Activated CD8-positive, alpha-beta T cell treated with anti-CD3 and anti-CD28 coated beads, Interleukin-2, amount 10 ng/mL, durations not matched to agents 7 days and 5 days (primary cell): ENCODE data around the gene KRTAP5-4. TPM values are rescaled to one million over a fixed set of nuclear protein-coding genes. Genes with fewer than 3 reads are reported as not detected.
"Not testable (repeated sequence)": the region's sequence is repeated elsewhere in the genome, so short reads cannot be mapped to it uniquely, and the experiment has no call there.

ENCODE experiments used
- ATAC-seq: fragments of 150-1000 bp; cut with Tn5 transposase; one replicate; pipeline ENCODE4 v1.10.0; 2021; ENCODE audit warnings: moderate library complexity
- CTCF ChIA-PET: fragments of 350-600 bp; sonication (Branson Sonifier 250); formaldehyde crosslinking; loops from one replicate; lab custom pipeline; 2021; ENCODE audit warnings: antibody characterized with exemption; lab: Charles Lee
- POLR2A ChIA-PET: fragments of 350-600 bp; sonication (Branson Sonifier 250); formaldehyde crosslinking; loops from one replicate; lab custom pipeline; 2021; ENCODE audit warnings: antibody characterized with exemption; lab: Charles Lee
- DNase-seq: peaks from one replicate; pipeline ENCODE4 v3.0.0-alpha.2; 2020
- H3K27ac Mint-ChIP-seq: one replicate; pipeline ENCODE4 v1.8.0; 2021; ENCODE audit warnings: mild to moderate bottlenecking, mixed read lengths
- H3K27me3 Mint-ChIP-seq: one replicate; pipeline ENCODE4 v1.8.0; 2021; ENCODE audit warnings: low read depth, mixed read lengths
- H3K36me3 Mint-ChIP-seq: one replicate; pipeline ENCODE4 v1.8.0; 2021; ENCODE audit warnings: low read depth, mixed read lengths
- H3K4me1 Mint-ChIP-seq: one replicate; pipeline ENCODE4 v1.8.0; 2021; ENCODE audit warnings: low read depth, mixed read lengths
- H3K4me3 Mint-ChIP-seq: one replicate; pipeline ENCODE4 v1.8.0; 2021; ENCODE audit warnings: mild to moderate bottlenecking, mixed read lengths
- H3K9me3 Mint-ChIP-seq: one replicate; pipeline ENCODE4 v1.8.0; 2022; ENCODE audit warnings: mixed read lengths; ENCODE audit not compliant: insufficient read depth
- total RNA-seq, 2 experiments: library from RNA; stranded (reverse); gene quantifications; one replicate each; pipeline ENCODE4 v1.2.3, GENCODE V29; 2021

KRTAP5-4 gene
- total RNA-seq, 2 experiments from 2014 or later = not detected

DNA sequence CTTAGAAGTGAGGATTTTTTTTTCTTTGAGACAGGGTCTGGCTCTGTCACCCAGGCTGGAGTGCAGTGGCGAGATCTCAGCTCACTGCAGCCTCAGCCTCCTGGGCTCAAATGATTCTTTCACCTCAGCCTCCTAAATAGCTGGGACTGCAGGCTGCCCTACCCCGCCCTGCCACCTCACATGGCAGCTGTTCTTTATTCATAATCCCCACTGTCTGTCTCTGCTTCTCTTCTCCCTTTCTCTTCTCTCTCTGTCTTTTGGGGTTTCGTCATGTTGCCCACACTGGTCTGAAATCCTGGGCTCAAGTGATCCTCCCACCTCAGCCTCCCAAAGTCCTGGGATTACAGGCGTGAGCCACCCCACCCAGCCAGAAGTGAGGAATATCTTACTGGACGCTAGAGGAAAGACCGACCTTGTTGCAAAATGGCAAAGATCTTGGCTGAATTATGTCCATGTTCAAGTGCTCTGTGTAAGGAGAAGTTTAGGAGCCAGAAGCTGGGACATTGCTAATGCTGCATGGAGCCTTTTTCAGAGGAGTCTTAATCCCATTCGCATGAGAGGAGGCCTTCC is 29.6 kb upstream of the KRTAP5-4 start:
- no peaks in the 10 kb centered on the region for H3K4me1 Mint-ChIP-seq
- no peak overlapping the region for H3K27ac Mint-ChIP-seq
- no peak overlapping the region for H3K4me3 Mint-ChIP-seq
- no peaks in the 10 kb centered on the region for H3K9me3 Mint-ChIP-seq
- POLR2A ChIA-PET = no interaction called here
- CTCF ChIA-PET = interaction anchor here (1.3 to 3.1 kb wide), 10 partner anchors 11 to 500 kb away, joined by 3 to 67 read pairs (median 8); partner anchors contain the start of gene SYT8
- H3K27me3 Mint-ChIP-seq = peaks cover 9% of the 10 kb centered on the region
- no peak for DNase-seq
- no peaks in the 10 kb centered on the region for H3K36me3 Mint-ChIP-seq
- ATAC-seq = no peak

DNA sequence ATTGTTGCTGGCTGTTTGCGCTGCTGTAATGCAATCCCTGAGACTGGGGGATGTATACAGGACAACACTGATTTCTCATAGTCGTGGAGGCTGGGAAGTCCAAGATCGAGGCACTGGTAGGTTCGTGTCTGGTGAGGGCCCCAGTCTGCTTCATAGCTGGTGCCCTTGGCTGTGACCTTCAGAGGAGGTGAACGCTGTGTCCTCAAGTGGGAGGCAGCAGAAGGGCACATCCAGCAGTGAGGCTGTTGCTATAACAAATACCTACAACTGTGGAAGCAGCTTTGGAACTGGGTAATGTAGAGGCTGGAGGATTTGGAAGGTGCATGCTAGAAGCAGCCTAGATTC is 29.0 kb upstream of the KRTAP5-4 start:
- H3K27me3 Mint-ChIP-seq = peaks cover 9% of the 10 kb centered on the region
- POLR2A ChIA-PET = interaction anchor here (0.6 kb wide), 1 partner anchor 500 kb away, joined by 3 read pairs; no protein-coding TSS in a partner anchor
- ATAC-seq (no peak), DNase-seq (no peak)
- CTCF ChIA-PET = interaction anchor here (1.3 to 2.5 kb wide), 4 partner anchors 10 to 182 kb away, joined by 5 to 11 read pairs (median 9); no protein-coding TSS in a partner anchor
- H3K27ac Mint-ChIP-seq = no peak overlapping the region
- no peaks in the 10 kb centered on the region for H3K9me3 Mint-ChIP-seq
- no peaks in the 10 kb centered on the region for H3K36me3 Mint-ChIP-seq
- H3K4me1 Mint-ChIP-seq = no peaks in the 10 kb centered on the region
- H3K4me3 Mint-ChIP-seq = no peak overlapping the region

DNA sequence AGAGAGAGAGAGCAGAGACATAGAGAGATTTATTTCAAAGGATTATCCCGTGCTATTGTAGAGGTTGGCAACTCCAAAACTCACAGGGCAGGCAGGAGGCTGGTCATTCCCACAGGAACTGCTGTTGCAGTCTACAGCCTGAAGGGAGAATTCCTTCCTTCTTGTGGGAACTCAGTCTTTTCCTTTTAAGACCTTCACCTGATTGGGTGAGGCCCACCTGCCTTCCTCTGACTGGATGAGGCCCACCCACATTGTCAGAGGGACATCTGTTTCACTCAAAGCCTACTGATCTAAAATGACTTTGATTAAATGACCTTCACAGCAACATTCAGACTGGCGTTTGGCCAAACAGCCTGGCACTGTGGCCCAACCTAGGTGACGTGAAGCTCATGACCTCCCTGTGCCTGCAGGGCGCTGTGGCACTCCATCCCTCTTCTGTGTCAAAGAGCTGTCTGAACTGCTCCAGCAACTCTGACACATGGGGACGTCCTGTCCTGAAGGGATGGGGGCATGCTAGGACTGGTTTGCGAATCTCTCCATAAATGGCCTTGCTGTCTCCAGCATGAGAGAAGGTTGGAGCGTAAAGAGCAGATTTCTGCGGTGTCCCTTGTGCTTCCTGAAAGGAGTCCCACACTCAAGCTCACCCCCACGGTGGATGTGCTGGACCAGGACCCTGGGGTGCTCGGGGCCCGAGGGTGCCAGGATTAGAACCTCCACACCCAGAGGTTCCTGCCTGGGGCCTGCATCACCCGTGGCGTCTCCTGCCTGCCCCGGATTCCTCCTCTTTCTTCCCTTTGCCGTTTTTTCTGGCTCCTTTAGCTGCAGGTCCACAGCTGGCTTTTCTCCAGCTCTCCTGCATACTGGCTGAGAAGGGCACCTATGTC is 28.3 kb upstream of the KRTAP5-4 start:
- ATAC-seq = no peak
- H3K4me3 Mint-ChIP-seq = no peak overlapping the region
- no peaks in the 10 kb centered on the region for H3K36me3 Mint-ChIP-seq
- ChIA-PET POLR2A (interaction anchor here (0.6 kb wide), 1 partner anchor 501 kb away, joined by 3 read pairs; no protein-coding TSS in a partner anchor), CTCF (interaction anchor here (1.3 to 2.5 kb wide), 4 partner anchors 10 to 183 kb away, joined by 5 to 11 read pairs (median 9); no protein-coding TSS in a partner anchor)
- no peak for DNase-seq
- H3K27ac Mint-ChIP-seq = no peak overlapping the region
- H3K27me3 Mint-ChIP-seq = peaks cover 9% of the 10 kb centered on the region
- no peaks in the 10 kb centered on the region for H3K4me1 Mint-ChIP-seq
- H3K9me3 Mint-ChIP-seq = no peaks in the 10 kb centered on the region

DNA sequence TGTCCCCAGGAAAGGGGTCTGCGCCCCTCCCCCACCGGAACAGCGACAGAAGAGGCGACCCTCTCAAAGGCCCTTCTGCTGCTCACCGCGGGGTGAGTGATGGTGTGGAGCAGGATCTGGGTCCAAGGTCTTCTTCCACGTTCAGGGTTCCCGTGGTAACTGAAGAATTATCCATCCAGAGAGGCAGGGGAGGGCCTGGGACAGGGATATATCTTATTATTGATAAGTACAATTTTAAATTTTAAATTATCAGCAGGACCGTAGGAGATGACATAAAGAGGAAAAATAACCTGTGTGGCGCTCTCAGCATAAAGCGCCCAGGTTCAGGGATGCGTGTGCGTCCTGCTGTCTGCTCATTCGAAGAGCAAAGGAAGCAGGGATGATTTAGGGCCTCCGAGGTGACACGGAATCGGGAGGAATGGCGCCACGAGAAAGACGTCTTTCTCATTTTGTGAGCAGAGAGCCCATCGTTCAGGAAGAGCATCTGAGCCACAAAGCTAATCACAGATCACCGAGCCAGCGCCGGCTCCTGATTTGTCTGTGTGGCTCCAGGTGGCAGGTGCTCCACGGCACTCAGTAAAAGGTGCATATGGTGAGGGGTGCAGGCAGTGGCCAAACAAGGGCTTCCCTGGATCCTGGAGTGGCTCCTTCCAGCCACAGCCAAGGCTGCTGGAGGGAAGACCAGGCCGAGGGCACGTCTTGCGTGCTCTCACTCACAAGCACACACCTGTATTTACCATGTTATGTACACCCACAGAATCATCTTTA is 26.9 kb upstream of the KRTAP5-4 start:
- ChIA-PET CTCF (no interaction called here), POLR2A (no interaction called here)
- H3K9me3 Mint-ChIP-seq = no peaks in the 10 kb centered on the region
- no peaks in the 10 kb centered on the region for H3K36me3 Mint-ChIP-seq
- H3K4me3 Mint-ChIP-seq = no peak overlapping the region
- H3K27me3 Mint-ChIP-seq = peaks cover under 1% of the 10 kb centered on the region
- H3K27ac Mint-ChIP-seq = no peak overlapping the region
- H3K4me1 Mint-ChIP-seq = no peaks in the 10 kb centered on the region
- DNase-seq (no peak), ATAC-seq (no peak)

DNA sequence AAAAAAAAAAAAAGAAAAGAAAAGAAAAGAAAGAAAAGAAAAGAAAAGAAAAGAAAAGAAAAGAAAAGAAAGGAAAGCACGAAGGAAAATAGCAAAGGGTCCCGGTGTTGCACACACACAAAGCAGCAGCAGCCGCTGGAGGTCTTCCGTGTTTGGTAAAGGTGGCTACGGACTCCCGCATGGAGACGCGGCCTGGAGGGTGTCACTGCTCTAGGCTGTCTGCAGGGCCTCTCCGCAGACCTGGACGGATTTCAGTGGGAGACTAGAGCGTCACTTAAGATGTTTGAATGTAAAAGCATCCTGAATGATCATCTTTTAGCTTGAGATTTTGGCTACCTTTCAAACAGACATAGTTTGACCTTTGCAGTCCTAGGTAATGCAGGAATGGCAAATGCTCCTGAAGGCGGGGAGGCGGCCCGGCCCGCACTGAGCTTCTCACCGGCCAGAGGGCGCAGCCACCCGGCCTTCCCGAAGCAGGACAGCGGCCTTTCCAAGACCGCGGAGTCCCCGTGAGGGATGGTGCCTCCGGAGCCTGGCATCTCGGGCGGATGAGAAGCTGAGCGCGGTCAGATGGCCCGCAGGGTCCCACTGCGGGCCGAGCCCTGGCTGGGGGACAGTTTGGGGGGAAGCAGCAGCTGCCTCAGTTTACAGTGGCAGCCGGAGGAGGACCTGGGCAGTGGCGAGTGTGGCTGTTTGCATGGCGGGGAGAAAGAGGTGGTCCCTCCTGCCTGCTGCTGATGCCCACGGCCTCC is 26.1 kb upstream of the KRTAP5-4 start:
- Mint-ChIP-seq H3K9me3 (no peaks in the 10 kb centered on the region), H3K27ac (no peak overlapping the region), H3K4me1 (no peaks in the 10 kb centered on the region), H3K4me3 (no peak overlapping the region), H3K27me3 (no peaks in the 10 kb centered on the region), H3K36me3 (no peaks in the 10 kb centered on the region)
- ATAC-seq (no peak), DNase-seq (no peak)
- ChIA-PET CTCF (no interaction called here), POLR2A (no interaction called here)

DNA sequence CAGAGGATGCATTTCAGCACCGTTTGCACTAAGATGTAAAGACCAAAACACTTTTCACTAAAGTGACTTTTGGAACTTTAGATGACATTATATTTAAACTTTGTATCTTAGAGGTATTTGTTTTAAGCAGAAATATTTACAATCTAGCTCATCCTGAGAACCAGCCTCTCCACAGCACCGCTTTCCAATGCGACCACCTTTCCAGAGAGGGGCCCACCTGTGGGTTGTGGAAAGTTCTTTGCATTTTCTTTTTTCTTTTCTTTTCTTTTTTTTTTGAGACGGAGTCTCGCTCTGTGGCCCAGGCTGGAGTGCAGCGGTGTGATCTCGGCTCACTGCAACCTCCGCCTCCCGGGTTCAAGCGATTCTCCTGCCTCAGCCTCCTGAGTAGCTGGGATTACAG is 24.6 kb upstream of the KRTAP5-4 start:
- CTCF ChIA-PET = interaction anchor here (0.5 to 1.4 kb wide), 3 partner anchors 18 to 186 kb away, joined by 3 read pairs; no protein-coding TSS in a partner anchor
- ATAC-seq, H3K4me1 Mint-ChIP-seq, POLR2A ChIA-PET, H3K4me3 Mint-ChIP-seq, H3K27me3 Mint-ChIP-seq, DNase-seq, H3K9me3 Mint-ChIP-seq, H3K27ac Mint-ChIP-seq, H3K36me3 Mint-ChIP-seq: not testable (repeated sequence)

DNA sequence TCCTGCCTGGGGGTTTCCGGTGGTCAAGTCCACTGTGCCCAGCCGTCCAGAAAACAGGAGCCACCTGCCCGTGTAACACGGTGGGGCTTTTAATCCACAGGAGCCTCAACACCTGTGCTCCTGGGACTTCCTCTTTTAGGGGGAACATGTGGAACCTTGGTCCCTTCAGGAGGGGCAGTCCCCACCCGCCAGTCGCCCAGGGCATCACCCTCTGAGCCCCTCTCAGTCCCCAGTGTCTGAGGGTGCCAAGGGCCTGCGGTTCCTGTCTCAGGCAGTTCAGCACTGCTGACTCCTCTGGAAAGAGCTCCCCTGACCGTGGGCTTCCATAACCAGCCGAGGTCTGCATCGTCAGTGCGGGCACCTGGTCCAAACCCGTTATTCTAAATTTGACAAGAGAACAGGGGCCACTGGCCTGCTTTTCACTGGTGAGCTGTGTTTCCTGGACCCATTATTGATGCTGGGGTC is 23.5 kb upstream of the KRTAP5-4 start:
- Mint-ChIP-seq H3K4me3 (no peak overlapping the region), H3K36me3 (no peaks in the 10 kb centered on the region), H3K4me1 (no peaks in the 10 kb centered on the region), H3K9me3 (no peaks in the 10 kb centered on the region), H3K27me3 (no peaks in the 10 kb centered on the region), H3K27ac (no peak overlapping the region)
- CTCF ChIA-PET = interaction anchor here (1.3 kb wide), 1 partner anchor 48 kb away, joined by 4 read pairs; no protein-coding TSS in a partner anchor
- no peak for ATAC-seq
- POLR2A ChIA-PET = no interaction called here
- no peak for DNase-seq

DNA sequence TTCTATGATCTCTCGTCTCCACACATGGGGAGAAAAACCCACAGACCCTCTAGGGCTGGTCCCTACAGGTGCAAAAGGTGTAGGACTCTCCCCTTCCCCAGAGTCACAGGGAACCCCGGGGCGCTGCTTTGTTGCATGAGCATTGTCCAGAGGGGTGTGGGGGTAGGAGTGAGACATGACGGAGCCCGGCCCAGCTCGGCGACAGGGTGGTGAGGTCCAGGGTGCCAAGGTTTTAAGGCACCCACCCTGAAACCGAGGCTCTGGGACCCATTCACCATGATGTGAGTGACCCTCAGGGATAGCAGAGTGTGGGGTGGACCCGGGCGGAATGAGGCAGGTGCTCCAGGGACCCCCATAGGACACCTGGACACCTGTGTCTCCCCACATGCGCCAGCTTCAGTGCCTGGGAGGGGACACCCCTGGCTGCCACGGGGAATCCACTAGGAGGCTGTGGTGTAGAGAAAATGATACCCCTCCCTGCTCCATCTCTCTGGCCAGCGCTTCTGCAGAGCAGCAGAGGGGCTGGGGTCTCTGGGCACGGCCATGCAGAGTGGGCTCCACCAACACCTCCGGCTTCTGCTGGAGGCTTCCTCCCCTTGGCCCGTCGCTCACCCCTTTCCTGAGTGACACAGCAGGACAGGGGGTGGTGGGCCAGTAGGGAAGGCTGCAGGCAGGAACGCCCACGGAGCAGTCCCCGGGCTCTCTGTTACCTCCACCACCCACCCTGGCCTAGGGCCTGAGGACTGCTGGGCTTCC is 22.8 kb upstream of the KRTAP5-4 start:
- no peak for DNase-seq
- CTCF ChIA-PET = interaction anchor here (1.3 kb wide), 1 partner anchor 49 kb away, joined by 4 read pairs; no protein-coding TSS in a partner anchor
- ATAC-seq = no peak
- no peaks in the 10 kb centered on the region for H3K36me3 Mint-ChIP-seq
- H3K27me3 Mint-ChIP-seq = peaks cover 3% of the 10 kb centered on the region
- H3K4me1 Mint-ChIP-seq = no peaks in the 10 kb centered on the region
- no peak overlapping the region for H3K4me3 Mint-ChIP-seq
- POLR2A ChIA-PET = no interaction called here
- H3K9me3 Mint-ChIP-seq = no peaks in the 10 kb centered on the region
- H3K27ac Mint-ChIP-seq = no peak overlapping the region

DNA sequence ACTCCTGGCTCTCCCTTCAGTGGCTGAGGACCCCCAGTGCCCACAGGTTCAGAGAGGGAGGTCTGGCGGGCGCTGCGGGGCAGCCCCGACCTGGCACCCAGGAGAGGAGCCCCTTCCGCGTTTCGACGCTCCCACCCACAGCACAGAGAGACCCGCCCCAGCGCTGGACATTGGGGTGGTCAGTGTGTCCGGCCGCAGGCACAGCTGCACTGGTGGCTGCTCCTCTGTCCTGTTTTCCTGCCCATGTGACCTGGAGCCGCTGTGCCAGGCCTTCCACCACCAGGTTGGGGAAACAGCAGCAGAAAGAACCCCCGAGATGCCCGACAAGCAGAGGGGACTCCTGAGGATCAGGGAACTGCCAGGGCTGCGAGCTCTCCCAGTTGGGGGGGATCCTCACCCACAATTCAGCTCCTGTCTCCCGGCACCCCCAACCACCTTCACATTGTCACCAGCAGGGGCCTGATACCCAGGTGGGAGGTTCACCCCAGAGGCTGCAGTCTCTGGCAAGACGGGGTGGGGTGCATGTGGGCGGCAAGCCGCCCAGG is 21.3 kb upstream of the KRTAP5-4 start:
- Mint-ChIP-seq H3K36me3 (no peaks in the 10 kb centered on the region), H3K4me3 (no peak overlapping the region), H3K9me3 (no peaks in the 10 kb centered on the region), H3K27me3 (peaks cover 7% of the 10 kb centered on the region), H3K4me1 (no peaks in the 10 kb centered on the region), H3K27ac (no peak overlapping the region)
- CTCF ChIA-PET = no interaction called here
- ATAC-seq (no peak), DNase-seq (no peak)
- POLR2A ChIA-PET = no interaction called here

DNA sequence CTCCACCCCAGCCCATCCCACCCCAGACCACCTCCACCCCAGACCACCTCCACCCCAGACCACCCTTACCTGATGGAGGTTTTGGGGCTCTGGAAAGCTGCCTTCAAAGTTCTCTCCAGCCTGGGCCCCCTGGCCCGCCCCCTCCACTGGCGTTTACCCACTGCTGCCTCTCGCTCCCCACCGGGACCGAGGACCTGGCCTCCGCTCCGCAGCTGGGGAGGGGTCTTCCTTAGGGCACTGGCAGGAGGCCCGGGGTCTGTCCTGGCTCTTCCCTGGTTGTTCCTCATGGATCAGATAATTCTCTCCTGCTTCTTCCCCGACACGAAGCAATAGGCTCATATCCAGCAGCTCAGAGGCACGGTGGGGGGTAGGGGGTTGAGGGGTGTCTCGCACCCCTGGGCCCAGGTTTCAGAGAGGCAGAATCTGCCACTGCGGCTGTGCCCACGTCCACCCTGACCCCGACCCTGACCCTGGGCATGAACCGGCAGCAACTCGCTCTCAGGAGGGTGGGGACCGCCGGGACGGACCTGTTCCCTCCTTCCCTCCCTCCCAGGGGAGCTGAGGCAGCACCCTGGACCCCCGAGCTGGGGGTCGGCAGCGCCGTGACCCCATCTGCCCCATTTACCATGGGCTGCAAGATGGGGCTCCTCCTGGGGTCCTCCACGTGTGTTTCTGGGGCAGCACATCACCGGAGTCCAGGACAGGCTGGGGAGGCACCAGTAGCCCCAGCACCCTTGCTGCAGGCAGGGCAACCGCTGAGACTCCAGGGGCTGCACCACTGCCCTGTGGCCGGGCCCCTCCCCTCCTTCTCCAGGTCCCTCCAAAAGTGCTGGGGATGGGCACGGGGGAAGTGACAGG is 20.6 kb upstream of the KRTAP5-4 start:
- no peaks in the 10 kb centered on the region for H3K9me3 Mint-ChIP-seq
- CTCF ChIA-PET = no interaction called here
- H3K27me3 Mint-ChIP-seq = peaks cover 7% of the 10 kb centered on the region
- DNase-seq (no peak), ATAC-seq (no peak)
- no peaks in the 10 kb centered on the region for H3K4me1 Mint-ChIP-seq
- H3K36me3 Mint-ChIP-seq = no peaks in the 10 kb centered on the region
- POLR2A ChIA-PET = no interaction called here
- H3K4me3 Mint-ChIP-seq = no peak overlapping the region
- H3K27ac Mint-ChIP-seq = no peak overlapping the region
